ENCODE data around the gene EHBP1.

Gene EHBP1

DNA sequence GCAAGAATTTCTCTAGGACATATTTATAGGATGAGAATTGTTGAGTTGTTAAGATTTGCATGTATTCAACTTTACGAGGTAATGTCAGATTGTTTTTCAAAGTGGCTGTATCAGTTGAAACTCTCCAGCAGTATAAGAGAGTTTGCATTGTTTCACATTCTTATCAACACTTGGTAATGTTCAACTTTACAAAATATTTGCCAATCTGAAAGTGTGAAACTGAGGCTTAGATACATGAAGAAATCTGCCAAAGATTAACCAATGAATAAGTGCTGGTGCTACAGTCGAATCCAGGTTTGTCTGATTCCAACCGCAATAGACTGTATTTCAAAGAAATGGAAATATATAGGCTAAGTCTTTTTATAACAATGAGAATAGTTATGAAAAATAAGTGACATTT, 117.0 kb downstream of the EHBP1 start:
- DNase-seq (ENCODE audit: low read depth) = no peak

- no peak for DNase-seq (ENCODE audit: low read depth)
These were observed 118.9 kb downstream of the EHBP1 start for GRCh38 chr2:62824388-62824787.

DNA sequence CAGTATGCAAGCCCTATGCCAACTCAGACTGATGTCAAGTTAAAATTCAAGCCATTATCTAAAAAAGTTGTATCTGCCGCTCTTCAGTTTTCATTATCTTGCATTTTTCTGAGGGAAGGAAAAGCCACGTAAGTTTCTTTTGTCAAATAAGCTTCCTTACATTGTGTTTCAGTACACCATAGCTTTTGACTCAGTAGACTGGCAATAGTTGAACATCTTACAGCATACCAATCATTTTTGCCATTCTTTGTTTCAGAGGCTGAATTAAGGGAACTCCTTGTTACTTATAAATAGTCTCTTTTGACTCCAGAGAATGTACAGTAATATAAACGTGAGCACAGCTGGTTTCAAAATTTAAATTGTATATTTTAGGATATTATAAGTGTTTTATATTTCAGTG, 120.6 kb downstream of the EHBP1 start:
- DNase-seq (ENCODE audit: low read depth) = no peak

- no peak for DNase-seq (ENCODE audit: low read depth)
These were observed 121.6 kb downstream of the EHBP1 start for GRCh38 chr2:62826953-62827675.

GRCh38 chr2:62831729-62832128, 126.2 kb downstream of the EHBP1 start:
- DNase-seq (ENCODE audit: low read depth) = no peak

DNA sequence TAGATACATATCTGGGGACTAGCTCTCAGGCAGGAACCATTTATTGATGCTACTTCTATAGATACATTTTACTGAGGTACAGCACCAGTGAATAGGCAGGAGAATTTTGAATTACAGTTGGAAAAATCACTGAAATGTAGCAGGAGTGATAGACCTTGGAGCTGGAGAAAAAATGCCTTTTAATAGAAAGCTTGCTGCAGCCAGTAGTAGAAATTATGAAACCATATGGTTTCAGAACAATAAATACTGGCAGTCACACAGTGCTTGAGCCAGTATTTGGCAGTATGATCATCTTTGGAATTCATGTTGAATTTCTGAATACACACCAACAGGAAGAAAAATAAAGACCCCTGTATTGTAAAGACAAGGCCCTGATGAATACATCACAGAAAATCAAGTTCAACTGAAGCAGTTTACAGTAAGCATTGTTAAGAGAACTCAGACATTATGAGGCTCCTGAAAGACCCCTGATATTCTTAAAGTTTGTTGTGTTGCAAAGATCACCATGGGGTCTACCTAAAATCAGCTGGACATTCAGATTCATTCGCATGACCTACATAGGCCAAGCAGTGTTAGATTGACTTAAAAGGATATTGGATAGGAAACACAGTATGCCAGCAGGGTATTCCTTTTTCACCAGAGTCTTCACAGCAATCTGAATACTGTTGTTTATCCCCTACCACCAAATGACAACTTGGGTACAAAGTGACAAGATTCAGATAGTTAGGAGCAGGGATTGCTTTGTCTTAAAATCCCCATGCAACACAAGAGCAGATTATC, 139.0 kb downstream of the EHBP1 start:
- DNase-seq (ENCODE audit: low read depth) = no peak

- no peak for DNase-seq (ENCODE audit: low read depth)
These were observed 139.7 kb downstream of the EHBP1 start for GRCh38 chr2:62845256-62845655.

DNA sequence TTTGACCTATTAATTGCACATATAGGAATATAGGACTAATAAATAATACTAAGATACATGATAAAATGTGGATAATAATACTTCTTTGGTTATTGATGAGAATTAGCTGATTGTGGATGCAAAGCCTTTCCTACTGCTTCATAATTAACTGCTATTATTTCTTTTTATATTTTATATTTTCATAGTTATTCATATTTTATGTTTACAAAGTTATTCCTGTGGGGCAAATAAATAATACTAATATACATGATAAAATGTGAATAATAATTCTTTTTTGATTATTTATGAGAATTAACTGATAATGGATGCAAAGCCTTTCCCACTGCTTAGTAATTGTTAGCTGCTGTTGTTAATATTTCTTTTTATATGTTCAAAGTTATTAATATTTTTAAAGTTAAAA, 146.7 kb downstream of the EHBP1 start:
- DNase-seq (ENCODE audit: low read depth) = no peak

- no peak for DNase-seq (ENCODE audit: low read depth)
These were observed 149.3 kb downstream of the EHBP1 start for GRCh38 chr2:62854600-62855514.

- no peak for DNase-seq (ENCODE audit: low read depth)
These were observed 150.9 kb downstream of the EHBP1 start for GRCh38 chr2:62856228-62857040.

DNA sequence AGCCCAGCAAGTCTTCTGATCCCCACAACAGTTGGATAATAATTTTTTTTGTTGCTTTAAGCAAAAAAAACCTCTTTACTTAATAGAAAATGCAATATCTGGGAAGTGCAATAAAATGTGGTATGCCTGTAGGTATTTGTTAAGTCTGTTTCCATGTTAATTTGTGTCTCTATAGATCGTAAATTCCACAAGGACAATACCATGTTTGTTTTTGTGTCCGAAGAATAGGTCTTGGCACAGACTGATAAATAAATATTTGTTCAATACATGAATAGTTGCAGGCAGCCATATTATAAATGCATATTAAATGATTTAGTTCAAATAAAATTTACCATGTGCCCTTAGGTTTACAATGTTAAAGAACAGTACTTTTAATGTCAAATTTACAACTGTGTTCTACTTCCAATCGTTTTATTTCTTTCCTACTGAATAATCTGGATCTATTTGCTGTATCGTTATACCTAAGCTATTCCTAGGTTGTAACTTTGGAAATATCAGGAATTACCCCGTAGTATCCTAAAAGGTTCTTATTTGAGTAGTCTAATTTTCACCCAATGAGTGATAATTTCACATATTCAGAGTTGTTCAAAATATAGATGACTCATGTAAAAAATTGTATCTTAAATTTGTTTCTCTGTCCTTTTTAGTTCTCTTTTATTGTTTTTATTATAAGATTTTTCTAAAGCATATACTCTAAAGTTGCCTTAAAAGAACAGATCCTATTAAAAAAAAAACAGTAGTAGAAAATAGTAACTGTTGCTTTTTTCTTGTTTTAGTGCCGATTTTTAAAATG, 151.8 kb downstream of the EHBP1 start:
- no peak for DNase-seq (ENCODE audit: low read depth)

GRCh38 chr2:62858231-62858832, 152.8 kb downstream of the EHBP1 start:
- DNase-seq (ENCODE audit: low read depth) = no peak

DNA sequence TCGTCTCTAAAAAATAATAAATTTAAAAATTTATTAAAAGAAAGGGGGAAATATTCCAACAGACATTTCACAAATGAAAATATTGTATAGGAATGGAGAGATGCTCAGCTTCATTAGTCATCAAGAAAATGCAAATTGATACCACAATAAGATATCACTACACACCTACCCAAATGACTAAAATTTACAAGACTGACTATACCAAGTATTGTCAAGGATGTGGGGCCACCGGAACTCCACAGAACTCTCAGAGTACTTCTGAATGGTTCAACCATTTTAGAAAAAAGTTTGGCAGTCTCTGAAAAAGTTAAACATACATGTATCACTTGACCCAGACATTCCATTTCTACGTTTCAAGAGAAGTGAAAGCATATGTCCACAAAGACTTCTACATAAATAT, 163.4 kb downstream of the EHBP1 start:
- no peak for DNase-seq (ENCODE audit: low read depth)

DNA sequence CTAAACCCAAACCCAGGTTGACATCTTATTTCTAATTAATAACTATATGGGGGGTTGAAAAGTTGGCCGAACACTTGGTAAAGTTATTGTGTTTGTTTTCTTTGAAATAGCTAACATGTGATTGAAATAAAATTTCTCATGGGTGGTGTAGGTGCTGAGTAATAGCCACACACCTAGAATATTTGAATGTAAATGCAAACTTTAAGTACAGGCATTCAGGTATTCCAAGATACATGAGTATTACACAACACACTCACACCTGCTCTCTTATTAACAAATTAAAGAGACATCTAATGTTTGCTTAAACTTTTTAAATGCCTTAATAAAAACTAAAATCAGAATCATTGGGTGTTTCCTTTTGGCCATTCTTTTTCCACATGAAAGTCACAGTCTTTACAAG, 165.5 kb downstream of the EHBP1 start:
- DNase-seq (ENCODE audit: low read depth) = no peak

GRCh38 chr2:62871506-62871905, 166.0 kb downstream of the EHBP1 start:
- DNase-seq (ENCODE audit: low read depth) = no peak

DNA sequence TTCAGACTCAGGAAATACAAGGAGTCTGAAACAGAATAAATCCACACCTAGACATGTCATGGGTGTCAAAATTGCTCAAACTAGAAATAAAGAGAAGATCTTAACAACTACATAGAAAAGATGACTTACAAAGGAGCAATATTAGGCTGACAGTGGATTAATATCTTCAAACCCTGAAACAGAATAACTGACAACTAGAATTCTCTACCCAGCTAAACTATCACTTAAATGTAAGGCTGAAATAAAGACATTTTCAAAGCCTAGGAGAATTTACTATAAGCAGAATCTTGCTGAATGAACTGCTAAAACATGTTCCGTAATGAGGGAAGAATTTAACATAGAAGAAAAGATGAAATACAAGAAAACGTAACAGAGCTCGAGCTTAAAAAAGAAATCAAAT, 168.1 kb downstream of the EHBP1 start:
- no peak for DNase-seq (ENCODE audit: low read depth)

DNA sequence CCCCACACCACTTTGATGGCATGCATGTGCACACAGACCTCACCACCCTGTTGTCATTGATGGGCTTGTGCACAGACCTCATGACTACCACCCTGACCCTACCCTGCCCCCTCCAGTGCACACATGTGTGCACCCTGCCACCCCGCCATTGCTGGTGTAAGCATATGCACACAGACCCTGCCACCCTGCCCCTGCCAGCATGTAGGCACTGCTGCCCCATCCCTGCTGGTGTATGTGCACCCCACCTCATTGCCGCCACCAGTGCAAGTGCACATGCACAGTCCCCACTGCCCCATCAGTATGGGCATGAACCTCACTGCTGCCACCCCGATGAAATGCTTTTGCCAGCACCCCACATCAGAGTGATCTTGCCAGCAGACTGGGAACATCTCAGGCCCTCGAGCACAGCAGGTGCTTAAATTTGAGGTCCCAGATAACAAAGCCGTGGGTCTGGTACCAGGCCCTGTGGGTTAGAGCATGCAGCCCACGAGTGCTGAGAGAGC, 169.4 kb downstream of the EHBP1 start:
- no peak for DNase-seq (ENCODE audit: low read depth)

GRCh38 chr2:62881162-62881795, 175.8 kb downstream of the EHBP1 start:
- DNase-seq (ENCODE audit: low read depth) = no peak

GRCh38 chr2:62883629-62884028, 178.1 kb downstream of the EHBP1 start:
- DNase-seq (ENCODE audit: low read depth) = no peak

GRCh38 chr2:62884086-62884485, 178.6 kb downstream of the EHBP1 start:
- DNase-seq (ENCODE audit: low read depth) = no peak

Data from stimulated activated CD8-positive, alpha-beta memory T cell treated with anti-CD3 and anti-CD28 coated beads, Interleukin-15, amount 100 ng/mL, for 24 hours (primary cell).